Bronchial epithelial cell (primary cell): ENCODE results near the gene TEDC2. TPM values are rescaled to one million over a fixed set of nuclear protein-coding genes. Genes with fewer than 3 reads are reported as not detected.

Experiments used
- DNase-seq: peaks from one replicate; pipeline ENCODE4 v3.0.0-alpha.2; 2010; ENCODE audit warnings: low read depth
- FAIRE-seq: peaks from 2 replicates; lab custom pipeline; 2011; peaks lifted over from hg19 to GRCh38; lab: Jason Lieb, UNC
- H3K27me3 ChIP-seq: 2 replicates; pipeline ENCODE4 v1.5.1; 2011; ENCODE audit warnings: low read length; ENCODE audit not compliant: control insufficient read depth, insufficient read depth
- H3K36me3 ChIP-seq: 2 replicates; pipeline ENCODE4 v1.5.1; 2011; ENCODE audit warnings: low read length; ENCODE audit not compliant: control insufficient read depth, insufficient read depth
- H3K4me3 ChIP-seq: 2 replicates; pipeline ENCODE4 v1.5.1; 2011; ENCODE audit warnings: mild to moderate bottlenecking, low read depth, low read length, control low read depth
- CTCF ChIP-seq: IDR thresholded peaks from 2 replicates; pipeline ENCODE4 v1.5.1; 2011; ENCODE audit warnings: mild to moderate bottlenecking, moderate library complexity, low read length, control low read depth, inconsistent platforms; ENCODE audit not compliant: insufficient read depth, severe bottlenecking
- total RNA-seq: library from RNA; depleted of rRNA; stranded (reverse); fragments of >200 nt; gene quantifications from 2 replicates; pipeline ENCODE4 v1.2.1, GENCODE V29; 2014

Gene TEDC2
- total RNA-seq, 1 donor from 2014 or later: 0.53 TPM

- peaks cover 18% of the 10 kb centered on the region for H3K36me3 ChIP-seq
- no peaks in the 10 kb centered on the region for H3K27me3 ChIP-seq
- peak; percentile 40 for FAIRE-seq
- peak; percentile 48 for DNase-seq
- H3K4me3 ChIP-seq: no peak overlapping the region
- TF ChIP-seq CTCF: no peak
Measured at GRCh38 chr16:2447920-2448583, 11.9 kb upstream of the TEDC2 start.

GRCh38 chr16:2449118-2449517 is 10.8 kb upstream of the TEDC2 start:
- no peak for TF ChIP-seq CTCF
- H3K4me3 ChIP-seq: no peak overlapping the region
- no peak for DNase-seq
- peaks cover 17% of the 10 kb centered on the region for H3K36me3 ChIP-seq
- no peak for FAIRE-seq
- no peaks in the 10 kb centered on the region for H3K27me3 ChIP-seq

- H3K4me3 ChIP-seq: no peak overlapping the region
- FAIRE-seq (no peak), DNase-seq (no peak)
- peaks cover 18% of the 10 kb centered on the region for H3K36me3 ChIP-seq
- no peaks in the 10 kb centered on the region for H3K27me3 ChIP-seq
- TF ChIP-seq CTCF: no peak
Measured at GRCh38 chr16:2450535-2450934, 9.4 kb upstream of the TEDC2 start.

GRCh38 chr16:2450975-2451381 is 8.9 kb upstream of the TEDC2 start:
- Histone ChIP-seq H3K36me3 (peaks cover 18% of the 10 kb centered on the region), H3K4me3 (no peak overlapping the region), H3K27me3 (no peaks in the 10 kb centered on the region)
- DNase-seq (no peak), FAIRE-seq (no peak)
- TF ChIP-seq CTCF: no peak

GRCh38 chr16:2451851-2452320 is 8.0 kb upstream of the TEDC2 start:
- no peak overlapping the region for H3K4me3 ChIP-seq
- TF ChIP-seq CTCF: no peak
- peaks cover 17% of the 10 kb centered on the region for H3K36me3 ChIP-seq
- no peak for DNase-seq
- FAIRE-seq: no peak
- H3K27me3 ChIP-seq: no peaks in the 10 kb centered on the region

GRCh38 chr16:2452650-2453049 is 7.3 kb upstream of the TEDC2 start:
- H3K27me3 ChIP-seq: no peaks in the 10 kb centered on the region
- TF ChIP-seq CTCF: no peak
- DNase-seq: no peak
- FAIRE-seq: peak; percentile 62
- H3K4me3 ChIP-seq: no peak overlapping the region
- H3K36me3 ChIP-seq: peaks cover 16% of the 10 kb centered on the region
